GM12891 (cell line): ENCODE data around the gene SOHLH1.

Experiments used
- PAX5 ChIP-seq: IDR thresholded peaks from 2 replicates; pipeline ENCODE4 v1.6.1; 2011; ENCODE audit warnings: low read length, moderate library complexity, mild to moderate bottlenecking; ENCODE audit not compliant: insufficient read depth, severe bottlenecking
- POLR2A ChIP-seq: IDR thresholded peaks from 2 replicates; pipeline ENCODE4 v1.6.1; 2011; ENCODE audit warnings: low read depth, low read length, control low read depth
- POLR2AphosphoS5 ChIP-seq: IDR thresholded peaks from 2 replicates; pipeline ENCODE4 v1.6.1; 2011; ENCODE audit warnings: low read depth, low read length, control low read depth
- POU2F2 ChIP-seq: IDR thresholded peaks from 2 replicates; pipeline ENCODE4 v1.6.1; 2011; ENCODE audit warnings: low read depth, mild to moderate bottlenecking, control low read depth, low read length, moderate library complexity
- SPI1 ChIP-seq: IDR thresholded peaks from 2 replicates; pipeline ENCODE4 v1.6.1; 2011; ENCODE audit warnings: low read depth, low read length, control low read depth
- TAF1 ChIP-seq: IDR thresholded peaks from 2 replicates; pipeline ENCODE4 v1.6.1; 2011; ENCODE audit warnings: low read depth, low read length, control low read depth

DNA sequence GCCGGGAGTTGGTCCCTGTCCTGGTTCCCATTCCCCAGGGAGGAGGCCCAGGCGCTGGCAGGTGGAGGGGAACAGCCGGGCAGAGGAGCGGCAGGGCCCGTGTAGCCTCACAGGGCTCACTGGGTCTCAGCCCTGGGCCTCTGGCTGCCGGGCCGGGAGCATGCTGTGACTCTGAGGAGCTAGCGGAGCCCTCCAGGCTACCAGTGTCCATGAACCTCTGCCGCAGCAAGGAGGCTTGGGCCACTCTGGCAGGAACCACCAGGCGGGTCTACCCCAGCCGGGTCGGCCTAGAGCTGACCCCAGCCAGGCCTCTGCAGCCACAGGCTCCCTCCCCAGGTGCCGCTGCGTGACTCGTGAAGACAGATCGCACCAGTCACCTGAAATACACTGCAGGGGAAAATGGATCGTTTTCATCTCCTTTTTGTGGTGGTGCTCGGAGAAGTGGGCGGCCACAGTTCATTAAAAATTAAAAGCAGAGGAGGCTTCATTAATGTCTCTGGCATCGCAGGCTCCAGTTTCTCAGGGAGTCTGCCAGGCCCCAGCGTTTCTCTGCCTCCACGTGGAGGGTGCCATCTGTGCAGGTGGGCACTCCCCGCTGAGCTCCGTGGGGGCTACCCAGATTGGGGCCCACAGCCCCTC is 46.5 kb upstream of the SOHLH1 start:
- TF ChIP-seq POLR2A (no peak), POLR2AphosphoS5 (no peak), TAF1 (no peak), POU2F2 (no peak), SPI1 (no peak), PAX5 (no peak)
